DOHH2 (cell line): ENCODE data around the gene TCERG1L.

Experiments
- H3F3A ChIP-seq: fragments of 200-600 bp; sonication (generic), shearing (Covaris generic); 2 replicates; pipeline ENCODE4 v1.6.0; 2016; ENCODE audit warnings: antibody characterized with exemption, mild to moderate bottlenecking; ENCODE audit not compliant: control insufficient read depth, insufficient read depth
- H3K27ac ChIP-seq: fragments of 200-600 bp; sonication (generic); 2 replicates; pipeline ENCODE4 v1.5.1; 2014; ENCODE audit warnings: low read depth, mild to moderate bottlenecking, low read length, moderate library complexity
- H3K27me3 ChIP-seq: fragments of 200-600 bp; sonication (generic); 2 replicates; pipeline ENCODE4 v1.6.1; 2014; ENCODE audit warnings: mild to moderate bottlenecking, low read length, mixed read lengths; ENCODE audit not compliant: control insufficient read depth
- H3K36me3 ChIP-seq: fragments of 200-600 bp; sonication (generic); 2 replicates; pipeline ENCODE4 v1.6.1; 2014; ENCODE audit warnings: mild to moderate bottlenecking, low read length, moderate library complexity, mixed read lengths; ENCODE audit not compliant: control insufficient read depth
- H3K4me1 ChIP-seq: fragments of 200-600 bp; sonication (generic); 2 replicates; pipeline ENCODE4 v1.6.1; 2014; ENCODE audit warnings: mild to moderate bottlenecking, low read length, mixed read lengths; ENCODE audit not compliant: control insufficient read depth
- H3K4me2 ChIP-seq: fragments of 200-600 bp; sonication (generic); 2 replicates; pipeline ENCODE4 v1.6.0; 2014; ENCODE audit warnings: mild to moderate bottlenecking, low read length, moderate library complexity
- H3K4me3 ChIP-seq: fragments of 200-600 bp; sonication (generic); 2 replicates; pipeline ENCODE4 v1.5.1; 2014; ENCODE audit warnings: mild to moderate bottlenecking, low read length, mixed read lengths
- H3K79me2 ChIP-seq: fragments of 200-600 bp; sonication (generic); 2 replicates; pipeline ENCODE4 v1.6.1; 2014; ENCODE audit warnings: mild to moderate bottlenecking, low read length, mixed read lengths; ENCODE audit not compliant: control insufficient read depth
- H3K9me2 ChIP-seq: fragments of 200-600 bp; sonication (generic); replicated peaks from 2 replicates; pipeline ENCODE4 v1.6.1; 2014; ENCODE audit warnings: mild to moderate bottlenecking, low read length, mixed read lengths; ENCODE audit not compliant: control insufficient read depth
- H3K9me3 ChIP-seq: fragments of 200-600 bp; sonication (generic); 2 replicates; pipeline ENCODE4 v1.6.1; 2014; ENCODE audit warnings: antibody characterized with exemption, low read length, mixed read lengths; ENCODE audit not compliant: control insufficient read depth, insufficient read depth
- H4K20me1 ChIP-seq: fragments of 200-600 bp; sonication (generic); 2 replicates; pipeline ENCODE4 v1.6.0; 2014; ENCODE audit warnings: low read depth, mild to moderate bottlenecking, antibody characterized with exemption, low read length, moderate library complexity; ENCODE audit not compliant: control insufficient read depth, insufficient read depth
- CTCF ChIP-seq: fragments of 200-600 bp; sonication (generic); IDR thresholded peaks from one replicate; pipeline ENCODE4 v1.5.1; 2014; ENCODE audit warnings: antibody characterized with exemption, mild to moderate bottlenecking, low read depth, low read length; ENCODE audit not compliant: poor library complexity, severe bottlenecking
- EZH2phosphoT487 ChIP-seq: fragments of 200-600 bp; sonication (generic); IDR thresholded peaks from 2 replicates; pipeline ENCODE4 v1.6.1; 2017; ENCODE audit warnings: borderline replicate concordance, mild to moderate bottlenecking, antibody characterized with exemption, low read length, moderate library complexity, mixed read lengths

TCERG1L gene

GRCh38 chr10:131166486-131166885 is 145.0 kb downstream of the TCERG1L start:
- no peak overlapping the region for H3K27ac ChIP-seq
- H3K4me2 ChIP-seq = no peak overlapping the region
- H3K27me3 ChIP-seq = no peaks in the 10 kb centered on the region
- no peaks in the 10 kb centered on the region for H3K9me2 ChIP-seq
- TF ChIP-seq EZH2phosphoT487 (no peak), CTCF (no peak)
- H3K36me3 ChIP-seq = no peaks in the 10 kb centered on the region
- H4K20me1 ChIP-seq = no peaks in the 10 kb centered on the region
- no peaks in the 10 kb centered on the region for H3K4me1 ChIP-seq
- no peaks in the 10 kb centered on the region for H3F3A ChIP-seq
- H3K4me3 ChIP-seq = no peak overlapping the region
- no peaks in the 10 kb centered on the region for H3K9me3 ChIP-seq
- H3K79me2 ChIP-seq = no peaks in the 10 kb centered on the region

GRCh38 chr10:131165092-131165491 is 146.4 kb downstream of the TCERG1L start:
- no peaks in the 10 kb centered on the region for H3K4me1 ChIP-seq
- no peak for TF ChIP-seq EZH2phosphoT487
- no peak for TF ChIP-seq CTCF
- H3F3A ChIP-seq = no peaks in the 10 kb centered on the region
- no peaks in the 10 kb centered on the region for H4K20me1 ChIP-seq
- no peaks in the 10 kb centered on the region for H3K27me3 ChIP-seq
- H3K4me3 ChIP-seq = no peak overlapping the region
- H3K79me2 ChIP-seq = no peaks in the 10 kb centered on the region
- no peaks in the 10 kb centered on the region for H3K9me3 ChIP-seq
- no peaks in the 10 kb centered on the region for H3K36me3 ChIP-seq
- no peak overlapping the region for H3K4me2 ChIP-seq
- no peaks in the 10 kb centered on the region for H3K9me2 ChIP-seq
- H3K27ac ChIP-seq = no peak overlapping the region

GRCh38 chr10:131162866-131163843 is 148.4 kb downstream of the TCERG1L start:
- TF ChIP-seq CTCF (no peak), EZH2phosphoT487 (no peak)
- Histone ChIP-seq H3K9me3 (no peaks in the 10 kb centered on the region), H3K9me2 (no peaks in the 10 kb centered on the region), H3K4me2 (no peak overlapping the region), H3F3A (no peaks in the 10 kb centered on the region), H4K20me1 (no peaks in the 10 kb centered on the region), H3K4me1 (no peaks in the 10 kb centered on the region), H3K79me2 (no peaks in the 10 kb centered on the region), H3K27ac (no peak overlapping the region), H3K27me3 (no peaks in the 10 kb centered on the region), H3K4me3 (no peak overlapping the region), H3K36me3 (no peaks in the 10 kb centered on the region)
